Measurements from ENCODE around the gene SCAMP1.

SCAMP1 gene

DNA sequence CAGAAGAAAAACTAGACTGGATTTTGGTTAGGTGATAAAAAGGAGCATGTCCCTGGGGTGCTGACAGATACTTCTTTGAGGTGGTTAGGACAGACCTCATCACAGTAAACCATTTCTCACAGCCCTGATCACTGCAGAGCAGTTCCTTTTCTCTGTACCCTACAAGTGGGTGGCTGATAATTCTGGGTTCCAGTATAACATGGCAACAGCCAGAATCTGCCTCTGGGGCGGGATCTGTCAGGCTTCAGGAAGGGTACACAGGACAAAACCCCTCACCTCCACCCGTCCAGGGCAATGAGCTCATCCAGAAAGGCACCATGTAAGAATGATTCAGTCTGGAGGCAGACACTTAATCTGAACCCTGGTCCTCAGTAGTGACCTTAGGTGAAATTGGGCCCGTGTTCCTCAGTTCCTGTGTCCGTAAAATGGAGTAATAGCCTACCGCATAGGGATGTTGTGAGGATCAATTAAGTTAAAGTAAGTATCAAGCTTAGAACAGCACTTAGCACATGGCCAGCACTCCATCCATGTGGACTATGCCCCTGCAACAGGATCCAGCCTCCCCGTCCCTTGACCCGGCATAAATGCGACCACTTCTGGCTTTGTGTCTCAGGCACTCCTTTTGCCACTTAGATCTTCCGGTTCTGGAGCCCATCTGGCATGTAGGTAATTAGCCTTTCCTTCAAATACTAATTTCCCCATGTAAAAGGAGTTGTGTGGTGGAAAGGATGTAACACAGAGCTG lies 159.0 kb downstream of the SCAMP1 start:
- H3K27me3 ChIP-seq (ENCODE audit: control insufficient read depth in 2 of 2, insufficient read depth in 2 of 2, low read length in 2 of 2) = no peaks in the 10 kb centered on the region
- peaks cover 4 to 28% of the 10 kb centered on the region in 2 donors for H3K4me1 ChIP-seq (ENCODE audit: control insufficient read depth in 2 of 2, insufficient read depth in 2 of 2, low read length in 2 of 2)
- H3K9ac ChIP-seq (ENCODE audit: low read depth in 1 of 2, low read length in 2 of 2) = no peak overlapping the region
- H3K9me3 ChIP-seq (ENCODE audit: control insufficient read depth in 2 of 2, low read length in 2 of 2) = no peaks in the 10 kb centered on the region
- no peak overlapping the region for H3K4me3 ChIP-seq (ENCODE audit: low read length in 2 of 2)
- peak overlapping the region; percentile 65 to 81 for H3K27ac ChIP-seq (ENCODE audit: low read depth in 2 of 2, low read length in 2 of 2)
- no peaks in the 10 kb centered on the region for H3K36me3 ChIP-seq (ENCODE audit: control insufficient read depth in 2 of 2, insufficient read depth in 2 of 2, low read length in 2 of 2)

DNA sequence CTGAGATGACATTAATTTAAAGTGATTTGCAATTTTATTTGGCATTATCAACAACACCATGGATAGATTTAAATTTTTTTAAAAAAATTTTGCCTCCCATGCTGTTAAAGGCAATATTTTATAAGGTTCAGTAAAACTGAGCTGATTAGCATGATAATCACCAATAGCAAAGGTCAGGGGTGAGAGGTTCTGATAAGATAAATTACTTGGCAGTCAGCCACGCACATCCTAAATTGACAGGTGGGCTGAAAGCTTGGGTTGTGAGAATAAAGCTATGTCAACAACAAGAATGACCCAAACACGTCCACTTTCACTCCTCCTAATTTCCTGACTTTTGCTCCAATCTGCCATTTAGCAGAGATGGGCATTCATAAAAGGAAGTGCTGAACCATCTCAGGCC lies 161.0 kb downstream of the SCAMP1 start:
- peaks cover 4 to 34% of the 10 kb centered on the region in 2 donors for H3K4me1 ChIP-seq (ENCODE audit: control insufficient read depth in 2 of 2, insufficient read depth in 2 of 2, low read length in 2 of 2)
- H3K36me3 ChIP-seq (ENCODE audit: control insufficient read depth in 2 of 2, insufficient read depth in 2 of 2, low read length in 2 of 2) = no peaks in the 10 kb centered on the region
- no peaks in the 10 kb centered on the region for H3K27me3 ChIP-seq (ENCODE audit: control insufficient read depth in 2 of 2, insufficient read depth in 2 of 2, low read length in 2 of 2)
- no peak overlapping the region for H3K9ac ChIP-seq (ENCODE audit: low read depth in 1 of 2, low read length in 2 of 2)
- H3K4me3 ChIP-seq (ENCODE audit: low read length in 2 of 2) = no peak overlapping the region
- H3K9me3 ChIP-seq (ENCODE audit: control insufficient read depth in 2 of 2, low read length in 2 of 2) = no peaks in the 10 kb centered on the region
- H3K27ac ChIP-seq (ENCODE audit: low read depth in 2 of 2, low read length in 2 of 2) = no peak overlapping the region

DNA sequence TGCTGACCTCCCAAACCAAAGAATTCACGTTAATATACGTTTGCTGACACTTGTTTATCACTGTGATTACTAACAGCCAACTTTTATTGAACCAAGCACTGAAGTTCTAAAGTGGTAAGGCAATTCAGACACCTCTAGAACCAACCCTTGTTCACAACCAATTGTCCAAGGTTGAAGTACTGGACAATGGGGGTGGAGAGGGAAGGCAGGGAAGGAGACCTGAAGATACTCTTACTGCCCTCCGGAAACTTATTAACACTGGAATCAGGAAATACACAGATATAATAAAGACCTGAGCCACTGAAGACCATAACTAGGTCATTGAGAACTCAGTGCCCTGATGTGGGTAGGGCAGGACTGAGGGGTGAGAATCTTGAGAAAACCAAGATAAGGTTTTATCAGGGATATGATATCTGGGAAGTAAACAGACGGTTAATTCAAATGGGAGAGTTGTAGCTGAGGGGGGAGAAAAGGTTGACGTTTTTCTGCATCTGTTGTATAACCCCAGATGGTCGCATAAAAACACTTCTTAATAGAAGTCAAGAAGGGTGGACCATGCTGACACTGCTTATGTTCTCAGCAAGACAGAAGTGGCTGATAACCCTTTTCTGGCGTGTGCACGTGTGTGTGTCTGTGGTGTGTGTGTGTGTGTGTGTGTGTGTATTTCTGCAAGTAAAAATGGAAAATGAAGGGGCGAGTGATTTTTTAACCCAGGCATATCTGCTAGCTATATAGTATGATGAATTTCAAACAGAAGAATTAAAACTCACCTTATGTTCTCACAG lies 162.3 kb downstream of the SCAMP1 start:
- Histone ChIP-seq H3K4me3 (ENCODE audit: low read length in 2 of 2) (no peak overlapping the region), H3K9me3 (ENCODE audit: control insufficient read depth in 2 of 2, low read length in 2 of 2) (no peaks in the 10 kb centered on the region), H3K27ac (ENCODE audit: low read depth in 2 of 2, low read length in 2 of 2) (no peak overlapping the region), H3K36me3 (ENCODE audit: control insufficient read depth in 2 of 2, insufficient read depth in 2 of 2, low read length in 2 of 2) (no peaks in the 10 kb centered on the region), H3K9ac (ENCODE audit: low read depth in 1 of 2, low read length in 2 of 2) (no peak overlapping the region), H3K4me1 (ENCODE audit: control insufficient read depth in 2 of 2, insufficient read depth in 2 of 2, low read length in 2 of 2) (peaks cover 4 to 36% of the 10 kb centered on the region in 2 donors), H3K27me3 (ENCODE audit: control insufficient read depth in 2 of 2, insufficient read depth in 2 of 2, low read length in 2 of 2) (no peaks in the 10 kb centered on the region)

DNA sequence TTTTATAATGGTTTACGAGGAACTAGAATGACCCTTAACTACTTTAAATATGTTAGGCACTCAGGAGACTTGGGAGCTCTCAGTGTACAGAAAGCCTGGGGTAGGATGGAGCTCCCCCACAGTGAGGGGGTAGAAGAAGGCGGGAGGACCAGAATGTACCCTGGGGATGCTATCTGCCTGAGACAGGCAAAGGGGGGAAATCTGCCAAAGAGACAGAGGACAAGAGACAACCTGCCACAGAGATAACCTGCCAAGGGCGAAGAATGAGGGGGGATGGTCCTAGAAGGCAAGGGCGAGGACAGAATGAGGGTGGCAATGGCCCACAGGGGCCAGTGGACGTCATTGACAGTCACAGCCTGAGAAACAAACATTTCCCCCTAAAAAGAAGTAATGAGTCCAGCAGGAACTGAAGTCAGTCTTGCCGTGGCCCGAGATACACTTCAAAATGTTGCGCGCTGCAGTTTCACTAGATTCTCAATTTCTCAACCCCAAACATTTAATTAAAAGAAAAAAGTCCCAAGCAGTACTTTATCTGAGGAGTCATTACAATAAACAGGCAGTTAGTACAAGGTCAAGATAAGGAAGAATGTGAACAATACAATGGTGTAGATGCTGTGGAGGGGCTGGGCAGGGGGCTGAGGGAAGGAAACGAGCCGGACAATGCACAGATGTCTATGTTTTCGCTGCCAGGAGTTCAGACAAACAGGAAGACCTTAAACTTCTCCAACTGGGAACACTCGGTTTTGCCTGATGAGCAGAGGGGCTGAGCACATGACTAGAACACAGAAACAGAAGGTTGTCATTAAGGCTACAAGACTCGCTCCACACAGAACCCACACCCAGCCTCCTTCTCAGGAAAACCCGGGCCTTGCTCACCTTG lies 163.1 kb downstream of the SCAMP1 start:
- H3K4me3 ChIP-seq (ENCODE audit: low read length in 2 of 2) = no peak overlapping the region
- no peaks in the 10 kb centered on the region for H3K36me3 ChIP-seq (ENCODE audit: control insufficient read depth in 2 of 2, insufficient read depth in 2 of 2, low read length in 2 of 2)
- peaks cover 4 to 33% of the 10 kb centered on the region in 2 donors for H3K4me1 ChIP-seq (ENCODE audit: control insufficient read depth in 2 of 2, insufficient read depth in 2 of 2, low read length in 2 of 2)
- peak overlapping the region; percentile 5 to 54 for H3K27ac ChIP-seq (ENCODE audit: low read depth in 2 of 2, low read length in 2 of 2)
- no peak overlapping the region for H3K9ac ChIP-seq (ENCODE audit: low read depth in 1 of 2, low read length in 2 of 2)
- H3K9me3 ChIP-seq (ENCODE audit: control insufficient read depth in 2 of 2, low read length in 2 of 2) = no peaks in the 10 kb centered on the region
- H3K27me3 ChIP-seq (ENCODE audit: control insufficient read depth in 2 of 2, insufficient read depth in 2 of 2, low read length in 2 of 2) = no peaks in the 10 kb centered on the region

DNA sequence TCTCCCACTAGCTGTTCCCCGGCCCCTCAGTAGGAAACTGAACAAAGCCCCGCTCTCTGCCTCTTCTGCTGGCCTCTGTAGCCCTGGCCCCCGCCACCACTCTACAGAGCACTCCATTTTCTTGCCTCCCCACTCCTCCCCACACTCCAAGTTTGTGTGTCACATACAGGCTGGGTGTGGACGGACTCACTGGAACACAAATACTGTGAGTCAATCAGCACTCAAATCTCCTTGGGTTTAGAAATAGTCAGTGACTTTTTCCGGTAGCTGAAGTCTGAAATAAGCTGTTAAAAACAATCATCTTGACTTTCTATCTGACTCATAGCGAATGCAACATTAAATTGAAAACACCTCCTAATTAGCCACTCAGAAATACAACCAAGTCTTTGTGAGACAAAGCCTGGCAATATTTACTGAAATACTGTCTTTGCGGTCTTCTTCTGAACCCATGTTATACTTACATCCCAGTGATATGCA lies 165.7 kb downstream of the SCAMP1 start:
- H3K4me1 ChIP-seq (ENCODE audit: control insufficient read depth in 2 of 2, insufficient read depth in 2 of 2, low read length in 2 of 2) = peaks cover 0 to 22% of the 10 kb centered on the region in 2 donors
- H3K36me3 ChIP-seq (ENCODE audit: control insufficient read depth in 2 of 2, insufficient read depth in 2 of 2, low read length in 2 of 2) = no peaks in the 10 kb centered on the region
- H3K9me3 ChIP-seq (ENCODE audit: control insufficient read depth in 2 of 2, low read length in 2 of 2) = no peaks in the 10 kb centered on the region
- H3K4me3 ChIP-seq (ENCODE audit: low read length in 2 of 2) = no peak overlapping the region
- no peak overlapping the region for H3K9ac ChIP-seq (ENCODE audit: low read depth in 1 of 2, low read length in 2 of 2)
- H3K27me3 ChIP-seq (ENCODE audit: control insufficient read depth in 2 of 2, insufficient read depth in 2 of 2, low read length in 2 of 2) = no peaks in the 10 kb centered on the region
- H3K27ac ChIP-seq (ENCODE audit: low read depth in 2 of 2, low read length in 2 of 2) = peak overlapping the region; percentile 26 to 44

DNA sequence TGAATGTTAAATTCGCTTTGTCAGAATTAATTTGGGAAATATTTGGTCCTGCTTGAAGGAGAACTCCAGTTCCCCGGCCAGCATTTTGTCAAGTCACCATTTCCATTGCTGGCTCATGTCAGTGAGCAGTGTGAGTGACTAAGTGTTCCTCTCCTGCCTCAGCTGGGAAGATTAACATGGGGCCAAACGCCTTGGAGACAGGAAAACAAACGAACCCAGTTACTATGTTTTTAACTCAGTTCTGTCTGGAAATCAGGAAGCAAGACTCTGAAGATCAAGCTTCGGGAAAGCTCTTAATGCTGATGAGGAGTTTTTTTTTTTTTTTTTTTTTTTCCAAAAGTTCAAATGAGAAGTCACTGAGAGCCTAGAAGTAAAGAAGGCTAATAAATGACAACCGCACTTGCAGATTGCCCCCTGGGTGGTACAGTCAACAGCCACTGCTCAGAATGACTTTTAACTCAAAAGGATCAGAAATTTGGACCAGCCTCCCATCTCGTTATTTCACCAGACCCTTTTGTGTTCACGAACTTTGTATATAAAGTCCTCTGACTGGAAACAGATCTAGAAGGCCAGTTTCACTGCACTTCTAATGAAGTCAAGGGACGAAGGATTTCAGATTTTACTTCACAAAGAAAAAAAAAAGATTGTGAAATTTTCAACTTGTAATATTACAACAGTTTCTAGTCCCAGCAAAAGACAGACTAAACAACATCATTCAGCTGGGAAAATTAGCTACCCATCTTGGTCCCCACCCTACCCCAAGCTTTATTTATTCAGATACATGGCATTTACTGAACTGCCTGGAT lies 166.8 kb downstream of the SCAMP1 start:
- Histone ChIP-seq H3K9me3 (ENCODE audit: control insufficient read depth in 2 of 2, low read length in 2 of 2) (no peaks in the 10 kb centered on the region), H3K27ac (ENCODE audit: low read depth in 2 of 2, low read length in 2 of 2) (peak overlapping the region; percentile 62 to 71), H3K27me3 (ENCODE audit: control insufficient read depth in 2 of 2, insufficient read depth in 2 of 2, low read length in 2 of 2) (no peaks in the 10 kb centered on the region), H3K9ac (ENCODE audit: low read depth in 1 of 2, low read length in 2 of 2) (no peak overlapping the region), H3K4me1 (ENCODE audit: control insufficient read depth in 2 of 2, insufficient read depth in 2 of 2, low read length in 2 of 2) (peaks cover 0 to 18% of the 10 kb centered on the region in 2 donors), H3K4me3 (ENCODE audit: low read length in 2 of 2) (no peak overlapping the region), H3K36me3 (ENCODE audit: control insufficient read depth in 2 of 2, insufficient read depth in 2 of 2, low read length in 2 of 2) (no peaks in the 10 kb centered on the region)

DNA sequence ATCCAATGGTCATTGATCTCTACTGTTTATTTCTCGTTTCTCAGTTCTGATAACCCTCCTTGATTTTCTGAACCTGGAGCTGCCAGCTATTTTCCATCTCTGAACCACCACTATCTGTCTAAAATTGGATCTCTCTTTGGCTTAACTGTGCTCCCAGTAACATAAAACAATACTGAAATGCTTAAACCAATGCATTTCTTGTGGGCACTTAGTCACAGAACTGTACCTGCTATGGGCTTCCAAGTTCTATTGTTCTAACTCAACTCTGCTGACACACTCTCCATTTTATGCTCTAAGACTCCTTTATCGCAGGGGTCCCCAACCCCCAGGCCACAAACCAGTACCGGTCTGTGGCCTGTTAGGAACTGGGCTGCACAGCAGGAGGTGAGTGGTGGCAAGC lies 167.5 kb downstream of the SCAMP1 start:
- no peak overlapping the region for H3K4me3 ChIP-seq (ENCODE audit: low read length in 2 of 2)
- no peaks in the 10 kb centered on the region for H3K36me3 ChIP-seq (ENCODE audit: control insufficient read depth in 2 of 2, insufficient read depth in 2 of 2, low read length in 2 of 2)
- peaks cover 0 to 12% of the 10 kb centered on the region in 2 donors for H3K4me1 ChIP-seq (ENCODE audit: control insufficient read depth in 2 of 2, insufficient read depth in 2 of 2, low read length in 2 of 2)
- no peaks in the 10 kb centered on the region for H3K27me3 ChIP-seq (ENCODE audit: control insufficient read depth in 2 of 2, insufficient read depth in 2 of 2, low read length in 2 of 2)
- no peak overlapping the region for H3K9ac ChIP-seq (ENCODE audit: low read depth in 1 of 2, low read length in 2 of 2)
- H3K27ac ChIP-seq (ENCODE audit: low read depth in 2 of 2, low read length in 2 of 2) = peak overlapping the region; percentile 62 to 71
- H3K9me3 ChIP-seq (ENCODE audit: control insufficient read depth in 2 of 2, low read length in 2 of 2) = no peaks in the 10 kb centered on the region

Data from mucosa of rectum (tissue), 2 donors.